EL (cell line): ENCODE data around the gene TOR2A.
A peak's percentile ranks its signal among the peaks of the same experiment; 100 is the strongest.
"Not testable (repeated sequence)": the region's sequence is repeated elsewhere in the genome, so short reads cannot be mapped to it uniquely, and the experiment has no call there.

ENCODE experiments used
- DNase-seq: peaks from one replicate; pipeline ENCODE4 v3.0.0-alpha.2; 2016

Gene TOR2A

GRCh38 chr9:127734747-127735529 lies at the start of gene TOR2A:
Gene TOR2A (minus strand): TSS chr9:127735294. CDS start chr9:127735270, 24 bp downstream.
- peak; percentile 96 for DNase-seq

DNA sequence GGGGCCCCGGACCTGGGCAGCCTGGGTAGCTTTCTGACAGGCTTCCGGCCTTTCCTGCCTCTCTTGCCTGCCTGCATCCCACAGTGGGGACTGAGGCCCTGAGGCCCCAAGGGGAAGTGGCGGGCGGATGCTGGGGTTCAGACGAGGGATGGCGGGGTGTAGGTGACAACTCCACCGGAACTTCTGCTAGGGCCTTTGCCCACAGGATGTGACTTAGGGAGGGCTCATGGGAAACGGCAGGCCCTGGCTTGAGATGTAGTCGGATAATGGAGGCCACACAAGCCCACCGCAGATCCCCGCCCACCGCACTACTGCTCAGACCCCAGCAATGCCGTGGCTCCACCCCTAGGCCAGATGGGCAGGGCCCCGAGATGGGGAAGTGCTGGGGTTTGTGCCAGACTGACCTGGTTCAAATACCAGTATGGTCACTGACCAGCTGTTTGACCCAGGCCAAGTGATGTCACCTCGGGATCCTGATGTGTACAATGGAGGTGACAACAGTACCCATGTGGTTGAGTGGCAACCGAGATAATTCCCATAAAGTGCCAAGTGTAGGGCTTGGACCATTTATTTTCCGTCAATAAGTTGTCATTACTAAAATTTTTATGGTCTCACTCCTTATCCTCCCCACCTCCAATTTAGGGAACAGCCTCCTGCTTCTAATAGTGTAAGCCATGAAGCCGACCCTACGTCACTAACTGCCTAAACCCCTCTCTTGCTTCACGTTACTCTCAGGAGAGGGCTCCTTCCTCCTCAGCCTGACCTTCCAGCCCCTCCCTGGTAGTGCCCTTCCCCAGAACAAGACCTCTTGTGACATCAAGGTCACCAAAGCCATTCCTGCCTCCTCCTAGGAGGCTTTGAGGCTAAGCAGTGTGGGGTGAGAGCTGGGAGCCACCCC lies 48.3 kb upstream of the TOR2A start:
- no peak for DNase-seq

DNA sequence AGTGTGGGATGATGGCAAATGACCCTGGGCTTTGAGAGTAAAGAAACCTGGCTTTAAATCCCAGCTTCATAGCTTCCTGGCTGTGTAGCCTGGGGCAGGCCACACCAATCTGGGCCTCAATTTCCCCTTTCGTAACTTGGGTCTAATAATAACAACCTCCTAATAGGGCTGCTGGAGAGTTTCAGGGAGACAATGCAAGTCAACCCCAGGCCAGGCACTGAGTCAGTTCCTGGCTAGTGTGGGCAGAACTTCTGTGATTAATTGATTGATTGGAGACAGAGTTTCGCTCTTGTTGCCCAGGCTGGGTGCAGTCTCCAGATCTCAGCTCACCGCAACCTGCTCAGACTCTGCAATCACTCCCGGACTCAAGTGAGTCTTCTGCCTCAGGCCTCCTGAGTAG lies 46.7 kb upstream of the TOR2A start:
- no peak for DNase-seq

GRCh38 chr9:127780909-127781308 lies 45.8 kb upstream of the TOR2A start:
- not testable (repeated sequence) for DNase-seq

DNA sequence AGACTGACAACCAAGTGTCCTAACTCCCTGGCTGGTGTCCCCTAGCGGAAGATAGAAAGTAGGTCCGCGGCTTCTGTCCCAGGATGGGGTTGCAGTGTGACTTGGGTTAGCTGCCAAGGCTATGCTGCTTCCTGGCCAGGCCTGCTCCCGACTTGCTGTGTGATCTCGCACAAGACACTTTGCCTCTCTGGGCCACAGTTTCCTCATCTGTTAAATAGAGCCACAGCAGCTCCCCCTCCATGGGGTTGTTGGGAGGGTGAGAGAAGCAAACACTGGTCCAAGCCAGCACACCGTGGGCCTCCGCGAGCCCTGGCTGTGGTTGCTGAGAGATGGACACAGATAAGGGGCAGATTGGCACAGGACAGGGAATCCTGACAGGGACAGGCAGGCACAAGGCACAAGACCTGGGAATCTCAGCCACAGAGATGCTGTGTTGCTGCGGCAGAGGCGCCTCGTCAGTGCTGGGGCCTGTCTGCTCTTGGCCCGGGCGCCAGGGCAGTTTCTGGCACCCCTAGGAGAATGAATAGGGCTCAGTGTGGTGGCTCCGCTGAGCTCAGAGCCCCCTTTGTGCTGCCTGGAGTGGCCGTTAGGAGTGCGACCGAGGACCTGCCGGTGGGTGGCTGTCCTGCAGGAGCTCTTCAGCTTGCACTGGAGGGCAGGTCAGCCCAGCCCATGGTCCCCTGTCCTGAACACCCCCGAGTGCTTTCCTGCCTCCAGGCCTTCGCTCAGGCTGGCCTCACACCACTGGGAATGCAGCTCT lies 45.2 kb upstream of the TOR2A start:
- DNase-seq: no peak

- DNase-seq: no peak
Measured at GRCh38 chr9:127779136-127779981, 44.3 kb upstream of the TOR2A start.

GRCh38 chr9:127778280-127779135 lies 43.4 kb upstream of the TOR2A start, which contains the start of gene SH2D3C:
Gene SH2D3C (minus strand): TSS chr9:127778666. CDS start chr9:127778627, 39 bp downstream.
- DNase-seq: no peak

DNA sequence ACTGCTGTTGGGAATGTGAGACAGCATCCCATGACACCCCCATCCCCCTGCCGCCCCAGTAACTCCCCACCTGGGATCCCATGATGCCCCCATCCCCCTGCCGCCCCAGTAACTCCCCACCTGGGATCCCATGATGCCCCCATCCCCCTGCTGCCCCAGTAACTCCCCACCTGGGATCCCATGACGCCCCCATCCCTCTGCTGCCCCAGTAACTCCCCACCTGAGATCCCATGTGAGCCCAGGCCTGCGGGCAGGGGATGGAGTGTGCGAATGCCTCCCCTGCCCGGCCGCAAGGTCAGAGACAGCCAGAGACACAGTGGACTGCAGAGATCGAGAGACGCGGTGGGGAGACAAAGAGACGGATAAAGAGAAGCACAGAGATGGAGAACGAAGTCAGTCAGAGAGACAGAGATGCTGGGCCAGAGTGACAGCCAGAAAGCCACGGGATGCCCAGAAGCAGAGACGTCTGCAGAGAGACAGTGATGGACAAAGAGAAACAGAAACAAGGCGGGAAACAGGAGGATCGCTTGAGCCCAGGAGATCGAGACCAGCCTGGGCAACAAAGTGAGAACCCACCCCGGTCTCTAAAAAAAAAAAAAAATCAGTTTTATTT lies 42.4 kb upstream of the TOR2A start:
- DNase-seq: no peak

DNA sequence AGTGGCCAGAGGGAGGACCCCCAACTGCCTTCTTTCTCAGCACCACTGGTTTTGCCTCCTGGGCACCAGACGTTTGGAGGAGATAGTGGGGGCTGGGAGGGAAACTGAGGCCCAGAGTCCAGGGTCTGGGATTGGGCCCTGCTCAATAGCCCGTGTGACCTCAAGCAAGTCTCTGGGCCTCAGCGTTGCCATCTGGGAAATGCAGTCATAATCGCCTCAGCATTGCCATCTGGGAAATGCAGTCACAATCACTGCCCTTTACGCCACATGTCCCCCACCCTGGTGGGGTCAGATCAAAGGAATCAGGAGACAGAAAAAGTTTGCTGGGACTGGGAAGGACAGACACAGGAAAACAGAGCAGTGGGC lies 41.8 kb upstream of the TOR2A start:
- DNase-seq: no peak

GRCh38 chr9:127776195-127776923 lies 41.3 kb upstream of the TOR2A start:
- no peak for DNase-seq

DNA sequence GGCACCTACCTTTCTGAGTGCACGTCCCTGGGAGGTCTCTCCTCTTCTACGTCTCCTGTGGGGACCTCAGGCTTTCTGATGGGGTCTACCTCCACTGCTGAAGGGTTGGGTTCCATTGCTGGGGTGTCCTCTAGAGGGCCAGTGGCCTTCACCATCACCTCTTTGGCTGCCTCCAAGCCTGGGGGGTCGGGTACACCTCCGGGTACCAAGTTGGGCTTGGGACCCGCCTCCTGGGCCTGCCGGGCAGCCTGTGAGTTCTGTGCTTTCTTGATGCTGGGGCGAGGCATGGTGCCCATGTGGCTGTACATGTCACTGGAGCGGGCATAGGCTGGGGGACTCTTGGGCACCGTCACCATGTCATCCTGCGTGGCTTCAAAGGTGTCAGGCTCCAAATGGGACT lies 38.9 kb upstream of the TOR2A start:
- no peak for DNase-seq

- DNase-seq: no peak
Measured at GRCh38 chr9:127773272-127773671, 38.2 kb upstream of the TOR2A start.

DNA sequence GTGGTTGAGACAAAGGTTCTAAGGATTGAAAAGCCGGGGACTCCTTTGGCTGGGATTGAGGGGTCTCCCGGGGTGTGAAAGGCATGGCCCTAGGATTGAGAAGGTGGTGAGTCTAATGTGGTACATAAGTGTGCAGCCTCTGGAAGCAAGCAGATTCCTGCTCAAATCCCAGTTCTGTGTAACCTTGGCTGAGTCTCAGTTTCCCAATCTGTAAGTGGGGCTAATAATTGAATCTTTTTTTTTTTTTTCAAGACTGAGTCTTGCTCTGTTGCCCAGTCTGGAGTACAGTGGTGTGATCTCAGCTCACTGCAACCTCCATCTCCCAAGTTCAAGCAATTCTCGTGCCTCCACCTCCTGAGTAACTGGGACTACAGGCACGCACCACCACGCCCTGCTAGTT lies 37.5 kb upstream of the TOR2A start:
- DNase-seq: no peak

DNA sequence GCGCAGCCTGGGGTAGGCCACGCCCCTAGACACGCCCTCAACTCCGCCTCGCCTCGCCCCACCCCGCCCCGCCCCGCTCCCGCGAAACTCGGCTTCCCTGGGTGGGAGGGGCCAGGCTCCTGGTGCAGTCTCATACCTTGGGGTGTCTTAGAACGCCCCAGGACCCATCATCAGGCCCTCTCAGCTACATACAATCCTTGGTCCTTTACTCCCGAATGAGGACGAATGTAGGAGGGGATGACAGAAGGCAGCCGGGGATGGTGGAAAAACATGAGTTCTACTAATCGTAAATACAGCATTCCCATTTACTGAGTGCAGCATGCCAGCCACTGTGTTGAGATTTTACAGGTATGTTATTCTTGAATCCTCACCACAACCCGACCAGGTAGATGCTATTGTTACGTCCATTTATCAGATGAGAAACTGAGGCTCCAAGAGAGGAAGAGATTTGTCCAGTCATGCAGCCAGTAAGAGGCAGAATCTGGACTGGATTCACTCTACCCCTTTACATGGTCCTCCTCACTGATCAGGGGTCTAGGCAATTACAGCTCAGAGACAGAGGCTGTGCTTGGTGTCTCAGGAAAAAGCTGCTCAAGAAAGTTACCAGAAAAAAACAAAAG lies 36.6 kb upstream of the TOR2A start:
- no peak for DNase-seq

GRCh38 chr9:127770905-127771569 lies 35.9 kb upstream of the TOR2A start:
- DNase-seq: peak; percentile 98

DNA sequence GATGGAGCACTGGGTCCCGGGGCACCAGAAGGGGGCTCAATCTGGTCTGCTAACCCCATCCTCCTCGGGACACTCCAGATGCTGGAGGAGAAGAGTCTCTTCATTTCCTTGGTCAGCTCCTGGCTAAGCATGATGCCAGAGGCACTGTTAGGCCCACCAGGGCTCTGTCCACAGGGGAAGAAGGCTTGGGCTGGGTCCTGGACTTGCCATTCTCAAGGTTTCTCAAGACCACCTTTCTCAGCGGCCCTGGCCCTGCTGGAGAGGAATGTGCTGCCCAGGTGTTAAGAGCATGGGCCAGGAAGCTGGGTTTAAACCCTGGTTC lies 35.5 kb upstream of the TOR2A start:
- DNase-seq: no peak

- DNase-seq: no peak
Measured at GRCh38 chr9:127769929-127770582, 35.0 kb upstream of the TOR2A start.

DNA sequence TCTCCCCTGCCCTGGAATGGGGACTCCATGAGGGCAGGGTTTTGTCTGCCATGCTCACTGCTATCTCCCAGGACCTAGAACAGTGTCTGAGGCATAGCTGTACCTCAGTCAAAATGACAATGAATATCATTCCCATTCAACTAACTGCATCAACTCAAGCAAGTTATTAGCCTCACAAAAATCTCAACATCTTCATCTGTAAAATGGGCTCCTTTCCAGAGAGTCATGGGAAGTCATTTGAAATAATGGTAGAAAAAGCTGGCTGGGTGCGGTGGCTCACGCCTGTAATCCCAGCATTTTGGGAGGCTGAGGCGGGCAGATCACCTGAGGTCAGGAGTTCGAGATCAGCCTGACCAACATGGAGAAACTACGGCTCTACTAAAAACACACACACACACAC lies 34.0 kb upstream of the TOR2A start:
- no peak for DNase-seq

- DNase-seq: no peak
Measured at GRCh38 chr9:127768698-127769097, 33.6 kb upstream of the TOR2A start.
